GM10248 (cell line): ENCODE results near the gene KIF19.

Experiments used
- CTCF ChIA-PET: fragments of 300-600 bp; sonication (Branson Sonifier 250); formaldehyde crosslinking; extraction: SDS; loops from one replicate; lab custom pipeline; 2021; ENCODE audit warnings: antibody characterized with exemption; lab: Yijun Ruan, JAX
- POLR2A ChIA-PET: fragments of 350-650 bp; sonication (Branson Sonifier 250); formaldehyde crosslinking; extraction: SDS; loops from one replicate; lab custom pipeline; 2020; ENCODE audit warnings: antibody characterized with exemption; lab: Yijun Ruan, JAX
- DNase-seq: peaks from one replicate; pipeline ENCODE4 v3.0.0; 2012; ENCODE audit errors: extremely low spot score
- TF ChIP-seq, protein P1 (sequence below): IDR thresholded peaks from 2 replicates; pipeline ENCODE4 v1.5.1; 2012; ENCODE audit warnings: mild to moderate bottlenecking, low read depth; ENCODE audit errors: extremely low read depth, missing control alignments, control extremely low read depth

KIF19 gene

DNA sequence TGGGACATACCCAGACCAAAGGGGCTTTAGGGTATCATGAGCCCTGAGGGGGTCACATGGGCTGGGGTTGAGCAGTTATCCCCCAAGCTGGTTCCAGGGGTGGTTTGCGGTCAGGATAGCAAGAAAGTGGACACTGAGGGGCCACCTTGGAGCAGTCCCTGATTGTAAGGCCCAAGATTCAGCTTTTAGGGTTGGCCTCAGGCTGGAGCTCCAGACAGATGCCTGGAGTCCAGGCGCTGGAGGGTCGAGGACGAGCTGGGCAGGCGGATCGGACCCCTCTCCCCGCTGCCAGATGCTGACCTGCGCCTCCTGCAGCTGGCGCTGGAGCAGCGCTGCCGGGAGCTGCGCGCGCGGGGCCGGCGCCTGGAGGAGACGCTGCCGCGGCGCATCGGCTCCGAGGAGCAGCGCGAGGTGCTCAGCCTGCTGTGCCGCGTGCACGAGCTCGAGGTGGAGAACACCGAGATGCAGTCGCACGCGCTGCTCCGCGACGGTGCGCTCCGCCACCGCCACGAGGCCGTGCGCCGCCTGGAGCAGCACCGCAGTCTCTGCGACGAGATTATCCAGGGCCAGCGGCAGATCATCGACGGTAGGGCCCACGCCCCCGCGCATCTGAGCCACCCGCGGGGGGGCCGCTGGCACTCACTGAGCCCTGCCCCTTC is 25.7 kb downstream of the KIF19 start:
- POLR2A ChIA-PET: no interaction called here
- TF ChIP-seq, protein P1, sequence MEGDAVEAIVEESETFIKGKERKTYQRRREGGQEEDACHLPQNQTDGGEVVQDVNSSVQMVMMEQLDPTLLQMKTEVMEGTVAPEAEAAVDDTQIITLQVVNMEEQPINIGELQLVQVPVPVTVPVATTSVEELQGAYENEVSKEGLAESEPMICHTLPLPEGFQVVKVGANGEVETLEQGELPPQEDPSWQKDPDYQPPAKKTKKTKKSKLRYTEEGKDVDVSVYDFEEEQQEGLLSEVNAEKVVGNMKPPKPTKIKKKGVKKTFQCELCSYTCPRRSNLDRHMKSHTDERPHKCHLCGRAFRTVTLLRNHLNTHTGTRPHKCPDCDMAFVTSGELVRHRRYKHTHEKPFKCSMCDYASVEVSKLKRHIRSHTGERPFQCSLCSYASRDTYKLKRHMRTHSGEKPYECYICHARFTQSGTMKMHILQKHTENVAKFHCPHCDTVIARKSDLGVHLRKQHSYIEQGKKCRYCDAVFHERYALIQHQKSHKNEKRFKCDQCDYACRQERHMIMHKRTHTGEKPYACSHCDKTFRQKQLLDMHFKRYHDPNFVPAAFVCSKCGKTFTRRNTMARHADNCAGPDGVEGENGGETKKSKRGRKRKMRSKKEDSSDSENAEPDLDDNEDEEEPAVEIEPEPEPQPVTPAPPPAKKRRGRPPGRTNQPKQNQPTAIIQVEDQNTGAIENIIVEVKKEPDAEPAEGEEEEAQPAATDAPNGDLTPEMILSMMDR: no peak
- no peak for DNase-seq
- CTCF ChIA-PET: interaction anchor here (1.5 to 2.2 kb wide), 7 partner anchors 11 to 142 kb away, joined by 3 to 17 read pairs (median 3); partner anchors contain the start of genes BTBD17 and GPR142

DNA sequence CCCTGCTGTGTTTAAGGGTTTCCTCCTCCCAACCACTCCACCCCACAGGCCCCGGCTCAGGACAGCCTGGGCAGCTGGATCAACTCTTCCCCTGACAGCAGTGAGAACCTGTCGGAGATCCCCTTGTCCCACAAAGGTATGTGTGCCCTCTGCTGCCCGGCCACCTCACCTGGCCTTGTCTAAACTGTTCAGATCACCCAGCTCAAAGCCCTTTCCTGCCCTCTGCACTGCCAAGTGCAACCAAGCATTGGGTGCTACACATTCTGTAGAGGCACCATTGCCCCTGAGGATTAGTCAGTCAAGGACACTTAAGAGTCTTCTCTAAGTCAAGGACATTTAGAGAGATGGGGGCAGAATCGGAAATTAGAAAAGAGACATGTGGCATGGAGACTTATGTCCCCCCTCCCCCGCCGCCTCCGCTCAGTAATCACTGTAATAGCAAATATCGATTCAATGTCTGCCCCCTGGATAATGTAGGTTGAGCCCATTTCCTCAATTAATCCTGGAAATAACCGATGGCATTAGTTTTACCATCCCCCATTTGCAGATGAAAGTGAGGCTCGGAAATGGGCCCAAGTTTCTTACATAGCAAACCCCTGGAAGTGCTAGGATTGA is 27.5 kb downstream of the KIF19 start:
- POLR2A ChIA-PET: no interaction called here
- DNase-seq: no peak
- CTCF ChIA-PET: interaction anchor here (0.9 to 2.2 kb wide), 5 partner anchors 9 to 117 kb away, joined by 3 to 17 read pairs (median 5); partner anchors contain the start of genes BTBD17 and GPR142
- TF ChIP-seq, protein P1: no peak

DNA sequence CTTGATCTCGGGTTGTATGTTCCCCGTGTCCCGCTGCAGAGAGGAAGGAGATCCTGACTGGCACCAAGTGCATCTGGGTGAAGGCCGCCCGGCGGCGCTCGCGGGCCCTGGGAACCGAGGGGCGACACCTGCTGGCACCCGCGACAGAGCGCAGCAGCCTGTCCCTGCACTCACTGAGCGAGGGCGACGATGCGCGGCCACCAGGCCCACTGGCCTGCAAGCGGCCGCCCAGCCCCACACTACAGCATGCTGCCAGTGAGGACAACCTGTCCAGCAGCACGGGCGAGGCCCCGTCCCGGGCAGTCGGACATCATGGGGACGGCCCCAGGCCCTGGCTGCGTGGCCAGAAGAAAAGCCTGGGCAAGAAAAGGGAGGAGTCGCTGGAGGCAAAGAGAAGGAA is 28.1 kb downstream of the KIF19 start:
- ChIA-PET POLR2A (no interaction called here), CTCF (interaction anchor here (1.3 to 4.6 kb wide), 3 partner anchors 14 to 117 kb away, joined by 3 to 24 read pairs (median 17); partner anchors contain the start of gene GPR142)
- DNase-seq: peak; percentile 84

DNA sequence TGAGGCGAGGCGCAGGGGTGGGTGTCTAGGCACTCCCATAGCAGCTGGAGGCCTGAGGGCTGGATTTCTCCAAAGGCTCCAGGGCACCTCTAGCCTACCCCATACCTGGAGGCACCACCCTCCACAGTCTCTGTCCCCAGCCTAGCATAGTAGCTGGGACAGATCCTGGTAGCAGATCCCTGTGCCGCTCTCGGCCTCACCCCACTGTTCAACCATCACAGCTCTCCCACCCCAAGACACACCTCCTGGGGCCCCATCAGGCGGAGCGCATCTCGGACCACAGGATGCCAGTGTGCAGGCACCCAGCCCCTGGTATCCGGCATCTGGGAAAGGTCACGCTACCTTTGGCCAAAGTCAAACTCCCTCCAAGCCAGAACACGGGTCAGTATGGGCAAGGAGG is 28.5 kb downstream of the KIF19 start:
- CTCF ChIA-PET: interaction anchor here (4.6 kb wide), 1 partner anchor 14 kb away, joined by 24 read pairs; the partner anchor contains the start of gene GPR142
- no peak for DNase-seq
- TF ChIP-seq, protein P1: no peak
- POLR2A ChIA-PET: no interaction called here

More for the DNA sequence above, 28.1 kb downstream of the KIF19 start:
- TF ChIP-seq, protein P1: peak; percentile 79

DNA sequence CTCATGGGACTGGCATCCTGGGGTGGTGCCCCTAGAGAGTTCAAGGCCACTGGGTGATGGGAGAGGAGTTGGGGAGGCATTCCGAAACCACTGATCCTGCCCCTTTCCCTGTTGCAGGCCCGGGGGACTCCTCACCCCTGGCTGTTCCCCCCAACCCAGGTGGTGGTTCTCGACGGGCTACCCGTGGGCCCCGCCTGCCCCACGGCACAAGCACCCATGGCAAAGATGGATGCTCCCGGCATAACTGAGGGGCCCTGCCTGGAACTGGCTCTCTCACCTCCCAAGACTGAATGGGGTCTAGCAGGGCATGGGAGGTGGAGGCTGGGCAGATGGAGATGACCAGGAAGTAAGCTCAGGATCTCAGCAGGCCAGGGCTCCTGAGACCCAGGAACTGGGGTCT is 29.0 kb downstream of the KIF19 start:
- TF ChIP-seq, protein P1: no peak
- ChIA-PET POLR2A (no interaction called here), CTCF (interaction anchor here (1.3 to 4.6 kb wide), 2 partner anchors 13 to 56 kb away, joined by 3 to 24 read pairs; partner anchors contain the start of gene GPR142)
- no peak for DNase-seq

DNA sequence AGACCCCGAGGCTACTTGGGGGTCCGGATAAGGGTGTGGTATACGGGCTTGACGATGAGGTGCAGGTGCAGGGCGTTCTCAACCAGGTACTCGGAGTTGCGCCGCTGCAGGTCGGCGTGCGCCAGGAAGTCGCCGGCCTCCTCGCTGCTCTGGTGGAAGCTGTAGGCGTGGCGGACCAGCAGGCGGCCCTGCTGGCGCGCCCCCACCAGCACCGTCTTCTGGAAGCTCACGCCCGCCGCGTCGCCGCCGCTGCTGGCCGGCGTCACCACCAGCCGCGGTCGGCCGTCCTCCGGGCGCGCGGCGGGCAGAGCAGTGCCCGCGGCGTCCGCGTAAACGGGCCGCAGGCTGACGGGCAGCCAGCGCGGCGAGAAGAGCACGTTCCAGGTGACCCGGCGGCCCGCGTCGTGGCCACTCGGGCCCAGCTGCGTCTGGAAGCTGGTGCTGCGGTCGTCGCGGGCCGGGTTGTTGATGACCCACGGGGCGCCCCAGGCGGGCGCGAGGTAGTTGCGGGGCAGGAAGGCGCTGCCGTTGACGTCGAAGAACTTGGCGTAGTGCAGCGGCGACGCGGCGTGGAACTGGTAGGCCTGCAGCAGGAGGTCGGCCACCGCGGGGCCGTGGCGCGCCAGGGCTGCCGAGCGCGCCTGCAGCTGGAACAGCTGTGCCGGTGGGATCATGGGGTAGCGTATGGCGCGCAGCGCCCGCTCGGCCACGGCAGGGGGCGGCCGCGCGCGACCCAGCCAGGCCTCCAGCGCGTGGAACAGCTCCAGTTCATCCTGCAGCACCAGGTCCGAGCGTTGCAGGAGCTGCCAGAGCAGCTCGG is 30.8 kb downstream of the KIF19 start:
- TF ChIP-seq, protein P1: no peak
- ChIA-PET CTCF (interaction anchor here (1.2 to 4.6 kb wide), 5 partner anchors 11 to 58 kb away, joined by 3 to 24 read pairs (median 7); partner anchors contain the start of gene GPR142), POLR2A (no interaction called here)
- no peak for DNase-seq
